ENCODE results near the gene SPINK5. TPM values are rescaled to one million over a fixed set of nuclear protein-coding genes. Genes with fewer than 3 reads are reported as not detected.
A peak's percentile ranks its signal among the peaks of the same experiment; 100 is the strongest.

Gene SPINK5
- total RNA-seq, 1 experiment from 2014 or later = not detected

- BruUV-seq (replicated peaks) = no TSS peak
- TF ChIP-seq EZH2 (IDR thresholded peaks at IDR 0.05; ENCODE audit: low read length, unreplicated experiment) (no peak), EZH2phosphoT487 (IDR thresholded peaks at IDR 0.05; ENCODE audit: borderline replicate concordance, low read length) (no peak)
- TF ChIP-seq, protein P1, sequence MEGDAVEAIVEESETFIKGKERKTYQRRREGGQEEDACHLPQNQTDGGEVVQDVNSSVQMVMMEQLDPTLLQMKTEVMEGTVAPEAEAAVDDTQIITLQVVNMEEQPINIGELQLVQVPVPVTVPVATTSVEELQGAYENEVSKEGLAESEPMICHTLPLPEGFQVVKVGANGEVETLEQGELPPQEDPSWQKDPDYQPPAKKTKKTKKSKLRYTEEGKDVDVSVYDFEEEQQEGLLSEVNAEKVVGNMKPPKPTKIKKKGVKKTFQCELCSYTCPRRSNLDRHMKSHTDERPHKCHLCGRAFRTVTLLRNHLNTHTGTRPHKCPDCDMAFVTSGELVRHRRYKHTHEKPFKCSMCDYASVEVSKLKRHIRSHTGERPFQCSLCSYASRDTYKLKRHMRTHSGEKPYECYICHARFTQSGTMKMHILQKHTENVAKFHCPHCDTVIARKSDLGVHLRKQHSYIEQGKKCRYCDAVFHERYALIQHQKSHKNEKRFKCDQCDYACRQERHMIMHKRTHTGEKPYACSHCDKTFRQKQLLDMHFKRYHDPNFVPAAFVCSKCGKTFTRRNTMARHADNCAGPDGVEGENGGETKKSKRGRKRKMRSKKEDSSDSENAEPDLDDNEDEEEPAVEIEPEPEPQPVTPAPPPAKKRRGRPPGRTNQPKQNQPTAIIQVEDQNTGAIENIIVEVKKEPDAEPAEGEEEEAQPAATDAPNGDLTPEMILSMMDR (conservative IDR thresholded peaks at IDR 0.05; ENCODE audit: low read depth, low read length) = no peak
- H3K4me3 ChIP-seq (ENCODE audit: low read length) = no peak overlapping the region
- no peak overlapping the region for H3K9ac ChIP-seq (ENCODE audit: low read length)
- 0 out of 2 replicates have a peak, but pooled peaks cover 3% of the 10 kb centered on the region for H3K9me2 ChIP-seq (replicated peaks; ENCODE audit: low read length)
- no peaks in the 10 kb centered on the region for H3F3A ChIP-seq (ENCODE audit: low read length, unreplicated experiment)
- no peaks in the 10 kb centered on the region for H4K20me1 ChIP-seq (ENCODE audit: low read length)
- CTCF ChIA-PET = no interaction called here
- POLR2A ChIA-PET (ENCODE audit: unreplicated experiment) = no interaction called here
- no peak overlapping the region for H3K4me2 ChIP-seq (ENCODE audit: low read length)
- peaks cover 5% of the 10 kb centered on the region; the same call in 1 of the 2 replicates for H3K4me1 ChIP-seq (ENCODE audit: insufficient read depth, low read length)
- DNase-seq = no peak
- no peak overlapping the region for H3K27ac ChIP-seq (ENCODE audit: low read length)
- no peaks in the 10 kb centered on the region for H3K79me2 ChIP-seq (ENCODE audit: low read length)
- no peaks in the 10 kb centered on the region for H3K27me3 ChIP-seq (ENCODE audit: low read length)
- ATAC-seq = no peak
- no peak overlapping the region for H2AFZ ChIP-seq (ENCODE audit: low read length)
- no peaks in the 10 kb centered on the region for H3K36me3 ChIP-seq (ENCODE audit: low read depth, low read length)
- H3K9me3 ChIP-seq (ENCODE audit: low read length) = no peaks in the 10 kb centered on the region
- intact Hi-C loops (cut with micrococcal nuclease) = no loop called here
Observed at GRCh38 chr5:148135091-148136048, 71.6 kb downstream of the SPINK5 start.

- Histone ChIP-seq H3K27me3 (ENCODE audit: low read length) (no peaks in the 10 kb centered on the region), H3K9me2 (replicated peaks; ENCODE audit: low read length) (no peaks in the 10 kb centered on the region), H3K4me2 (ENCODE audit: low read length) (no peak overlapping the region), H4K20me1 (ENCODE audit: low read length) (no peaks in the 10 kb centered on the region), H2AFZ (ENCODE audit: low read length) (no peak overlapping the region), H3K9me3 (ENCODE audit: low read length) (no peaks in the 10 kb centered on the region), H3K36me3 (ENCODE audit: low read depth, low read length) (no peaks in the 10 kb centered on the region), H3K4me1 (ENCODE audit: insufficient read depth, low read length) (peaks cover 22% of the 10 kb centered on the region), H3K9ac (ENCODE audit: low read length) (no peak overlapping the region), H3F3A (ENCODE audit: low read length, unreplicated experiment) (peaks cover 11% of the 10 kb centered on the region), H3K27ac (ENCODE audit: low read length) (no peak overlapping the region), H3K79me2 (ENCODE audit: low read length) (no peaks in the 10 kb centered on the region), H3K4me3 (ENCODE audit: low read length) (no peak overlapping the region)
- intact Hi-C loops (cut with micrococcal nuclease) = no loop called here
- DNase-seq = no peak
- ChIA-PET CTCF (no interaction called here), POLR2A (ENCODE audit: unreplicated experiment) (interaction anchor here (0.7 kb wide), 1 partner anchor 150 kb away, joined by 4 read pairs; no protein-coding TSS in a partner anchor)
- TF ChIP-seq EZH2 (IDR thresholded peaks at IDR 0.05; ENCODE audit: low read length, unreplicated experiment) = no peak
- TF ChIP-seq EZH2phosphoT487 (IDR thresholded peaks at IDR 0.05; ENCODE audit: borderline replicate concordance, low read length) = no peak
- TF ChIP-seq, protein P1 (conservative IDR thresholded peaks at IDR 0.05; ENCODE audit: low read depth, low read length) = no peak
- BruUV-seq (replicated peaks) = no TSS peak
- ATAC-seq = no peak
Observed at GRCh38 chr5:148140846-148141245, 77.1 kb downstream of the SPINK5 start.

GRCh38 chr5:148141645-148142044 is 77.9 kb downstream of the SPINK5 start:
- no peaks in the 10 kb centered on the region for H4K20me1 ChIP-seq (ENCODE audit: low read length)
- H3K79me2 ChIP-seq (ENCODE audit: low read length) = no peaks in the 10 kb centered on the region
- peaks cover 11% of the 10 kb centered on the region for H3F3A ChIP-seq (ENCODE audit: low read length, unreplicated experiment)
- ChIA-PET POLR2A (ENCODE audit: unreplicated experiment) (interaction anchor here (0.7 kb wide), 1 partner anchor 150 kb away, joined by 4 read pairs; no protein-coding TSS in a partner anchor), CTCF (no interaction called here)
- no peaks in the 10 kb centered on the region for H3K36me3 ChIP-seq (ENCODE audit: low read depth, low read length)
- H3K9ac ChIP-seq (ENCODE audit: low read length) = no peak overlapping the region
- DNase-seq (no peak), ATAC-seq (no peak)
- no peak overlapping the region for H3K4me2 ChIP-seq (ENCODE audit: low read length)
- H3K9me2 ChIP-seq (replicated peaks; ENCODE audit: low read length) = no peaks in the 10 kb centered on the region
- H3K4me1 ChIP-seq (ENCODE audit: insufficient read depth, low read length) = peaks cover 28% of the 10 kb centered on the region
- intact Hi-C loops (cut with micrococcal nuclease) = no loop called here
- peak overlapping the region; percentile 13; the same call in 1 of the 2 replicates for H2AFZ ChIP-seq (ENCODE audit: low read length)
- H3K4me3 ChIP-seq (ENCODE audit: low read length) = no peak overlapping the region
- H3K27me3 ChIP-seq (ENCODE audit: low read length) = no peaks in the 10 kb centered on the region
- no TSS peak for BruUV-seq (replicated peaks)
- H3K9me3 ChIP-seq (ENCODE audit: low read length) = no peaks in the 10 kb centered on the region
- H3K27ac ChIP-seq (ENCODE audit: low read length) = no peak overlapping the region
- TF ChIP-seq, protein P1 (conservative IDR thresholded peaks at IDR 0.05; ENCODE audit: low read depth, low read length) = no peak
- no peak for TF ChIP-seq EZH2 (IDR thresholded peaks at IDR 0.05; ENCODE audit: low read length, unreplicated experiment)
- TF ChIP-seq EZH2phosphoT487 (IDR thresholded peaks at IDR 0.05; ENCODE audit: borderline replicate concordance, low read length) = no peak
